HepG2 (cell line): ENCODE results near the gene PKMYT1. TPM values are rescaled to one million over a fixed set of nuclear protein-coding genes. Genes with fewer than 3 reads are reported as not detected.

Source experiments
- ATF7-NPFF ChIP-seq: sonication (generic); formaldehyde crosslinking; IDR thresholded peaks from 2 replicates; pipeline ENCODE4 v1.8.1; 2023; ENCODE audit warnings: mild to moderate bottlenecking, low read depth, missing genetic modification reagents, moderate library complexity
- GATAD1 ChIP-seq: IDR thresholded peaks from 2 replicates; pipeline ENCODE4 v1.6.1; 2016; ENCODE audit warnings: missing genetic modification reagents, missing compliant biosample characterization
- HOXA7 ChIP-seq: sonication (generic); formaldehyde crosslinking; IDR thresholded peaks from 2 replicates; pipeline ENCODE4 v1.8.1; 2022; ENCODE audit warnings: mild to moderate bottlenecking, missing genetic modification reagents, moderate library complexity
- MIXL1 ChIP-seq: IDR thresholded peaks from 2 replicates; pipeline ENCODE4 v1.6.1; 2016
- PHF21A ChIP-seq: sonication (generic); formaldehyde crosslinking; IDR thresholded peaks from 2 replicates; pipeline ENCODE4 v1.5.0; 2020; ENCODE audit warnings: mild to moderate bottlenecking, missing genetic modification reagents
- RXRA ChIP-seq: sonication (generic); formaldehyde crosslinking; IDR thresholded peaks from 2 replicates; pipeline ENCODE4 v1.5.1; 2020; ENCODE audit warnings: missing genetic modification reagents
- TEAD3 ChIP-seq: optimal IDR thresholded peaks from 2 replicates; pipeline ENCODE3; 2016; ENCODE audit warnings: borderline replicate concordance
- ZNF160 ChIP-seq: sonication (generic); formaldehyde crosslinking; IDR thresholded peaks from 2 replicates; pipeline ENCODE4 v1.8.0; 2022; ENCODE audit warnings: mild to moderate bottlenecking, inconsistent platforms, missing genetic modification reagents
- ZNF598 ChIP-seq: sonication (generic); formaldehyde crosslinking; IDR thresholded peaks from 2 replicates; pipeline ENCODE4 v1.5.1; 2020; ENCODE audit warnings: mild to moderate bottlenecking, missing genetic modification reagents, borderline replicate concordance
- polyA plus RNA-seq, 8 experiments: library from polyadenylated mRNA; depleted of rRNA in 3 of 8; stranded (reverse) in 7 of 8; unstranded in 1 of 8; fragments of >200 nt; fragmentation: Illumina TruSeq in 4 of 8; extraction: Trizol in 4 of 8; gene quantifications; 2 replicates each; pipeline versions ENCODE4 v1.2.1 to v1.2.3, GENCODE V29; 2011 to 2016; ENCODE audit warnings: low read depth in 4 of 8, missing spikeins in 1 of 8, mixed read lengths in 1 of 8; ENCODE audit not compliant: insufficient read depth in 1 of 8
- total RNA-seq, 5 experiments: library from RNA; depleted of rRNA; stranded (reverse); fragments of >200 nt; fragmentation: Illumina TruSeq; extraction: Trizol; gene quantifications; 2 replicates each; pipeline ENCODE4 v1.2.3, GENCODE V29; 2016; ENCODE audit warnings: low read depth in 1 of 5
- TF ChIP-seq, protein P1 (sequence below), 2 experiments: fragments of 450-650 bp in 1 of 2; sonication (generic) in 1 of 2; formaldehyde crosslinking in 1 of 2; IDR thresholded peaks; 2 replicates each; pipeline versions ENCODE4 v1.6.1 to v1.8.0; 2016 to 2022; ENCODE audit warnings: antibody characterized with exemption in 1 of 2, mild to moderate bottlenecking in 1 of 2, missing genetic modification reagents in 1 of 2
- TF ChIP-seq, protein P2 (sequence below): sonication (generic); formaldehyde crosslinking; IDR thresholded peaks from 2 replicates; pipeline ENCODE4 v1.8.0; 2022; ENCODE audit warnings: missing genetic modification reagents, low read depth, mild to moderate bottlenecking, borderline replicate concordance
- TF ChIP-seq, protein P3 (sequence below): sonication (generic); formaldehyde crosslinking; IDR thresholded peaks from 2 replicates; pipeline ENCODE4 v1.4.0; 2020; ENCODE audit warnings: missing genetic modification reagents
- TF ChIP-seq, protein P4 (sequence below): sonication (generic); IDR thresholded peaks from 2 replicates; pipeline ENCODE4 v1.6.1; 2016; ENCODE audit warnings: low read depth, borderline replicate concordance
- TF ChIP-seq, protein P5 (sequence below): sonication (generic); formaldehyde crosslinking; IDR thresholded peaks from 2 replicates; pipeline ENCODE4 v1.5.1; 2020; ENCODE audit warnings: mild to moderate bottlenecking, missing genetic modification reagents, moderate library complexity

Gene PKMYT1
- total and polyA plus RNA-seq, 2 of the 13 experiments (the other 11 are each of a cell fraction or from before 2014, with no cell fraction given), result 7.0 to 27.8 TPM

DNA sequence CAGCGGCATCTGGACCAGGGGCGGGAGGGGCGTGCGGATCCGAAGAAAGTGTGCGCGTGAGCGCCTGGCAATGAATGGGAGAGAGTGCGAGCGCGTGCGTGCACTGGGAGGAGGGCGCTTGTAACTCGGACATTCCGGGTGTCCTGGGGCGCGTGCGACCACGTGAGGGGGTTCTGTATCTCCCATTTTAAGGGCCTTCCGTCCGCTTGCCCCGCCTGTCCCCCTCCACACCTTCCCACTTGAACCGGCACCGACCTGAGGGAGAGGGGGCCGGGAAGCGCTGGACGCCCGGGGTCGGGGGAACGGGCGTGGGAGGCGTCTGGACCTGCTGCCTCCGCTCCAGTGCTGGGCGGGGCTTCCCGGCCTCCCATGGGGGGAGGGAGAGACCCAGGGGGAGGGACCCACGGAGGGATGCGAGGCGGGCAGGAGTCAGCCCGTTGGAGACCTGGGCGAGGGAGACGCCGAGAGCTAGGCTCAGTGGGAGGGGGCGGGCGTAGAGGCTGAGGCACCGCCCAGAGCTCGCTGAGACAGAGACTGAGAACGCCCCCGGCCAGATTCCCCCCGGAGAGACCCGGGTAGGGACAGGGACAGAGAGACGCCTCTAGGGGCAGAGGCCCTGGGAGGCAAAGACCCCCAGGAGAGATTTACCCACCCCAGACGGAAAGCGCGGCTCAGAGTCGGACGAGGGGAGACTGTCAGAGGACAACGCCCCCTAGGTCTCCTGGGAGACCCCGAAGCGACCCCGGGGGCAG lies 16.3 kb downstream of the PKMYT1 start, which contains the start of gene KREMEN2 (continued):
- TF ChIP-seq, protein P1, sequence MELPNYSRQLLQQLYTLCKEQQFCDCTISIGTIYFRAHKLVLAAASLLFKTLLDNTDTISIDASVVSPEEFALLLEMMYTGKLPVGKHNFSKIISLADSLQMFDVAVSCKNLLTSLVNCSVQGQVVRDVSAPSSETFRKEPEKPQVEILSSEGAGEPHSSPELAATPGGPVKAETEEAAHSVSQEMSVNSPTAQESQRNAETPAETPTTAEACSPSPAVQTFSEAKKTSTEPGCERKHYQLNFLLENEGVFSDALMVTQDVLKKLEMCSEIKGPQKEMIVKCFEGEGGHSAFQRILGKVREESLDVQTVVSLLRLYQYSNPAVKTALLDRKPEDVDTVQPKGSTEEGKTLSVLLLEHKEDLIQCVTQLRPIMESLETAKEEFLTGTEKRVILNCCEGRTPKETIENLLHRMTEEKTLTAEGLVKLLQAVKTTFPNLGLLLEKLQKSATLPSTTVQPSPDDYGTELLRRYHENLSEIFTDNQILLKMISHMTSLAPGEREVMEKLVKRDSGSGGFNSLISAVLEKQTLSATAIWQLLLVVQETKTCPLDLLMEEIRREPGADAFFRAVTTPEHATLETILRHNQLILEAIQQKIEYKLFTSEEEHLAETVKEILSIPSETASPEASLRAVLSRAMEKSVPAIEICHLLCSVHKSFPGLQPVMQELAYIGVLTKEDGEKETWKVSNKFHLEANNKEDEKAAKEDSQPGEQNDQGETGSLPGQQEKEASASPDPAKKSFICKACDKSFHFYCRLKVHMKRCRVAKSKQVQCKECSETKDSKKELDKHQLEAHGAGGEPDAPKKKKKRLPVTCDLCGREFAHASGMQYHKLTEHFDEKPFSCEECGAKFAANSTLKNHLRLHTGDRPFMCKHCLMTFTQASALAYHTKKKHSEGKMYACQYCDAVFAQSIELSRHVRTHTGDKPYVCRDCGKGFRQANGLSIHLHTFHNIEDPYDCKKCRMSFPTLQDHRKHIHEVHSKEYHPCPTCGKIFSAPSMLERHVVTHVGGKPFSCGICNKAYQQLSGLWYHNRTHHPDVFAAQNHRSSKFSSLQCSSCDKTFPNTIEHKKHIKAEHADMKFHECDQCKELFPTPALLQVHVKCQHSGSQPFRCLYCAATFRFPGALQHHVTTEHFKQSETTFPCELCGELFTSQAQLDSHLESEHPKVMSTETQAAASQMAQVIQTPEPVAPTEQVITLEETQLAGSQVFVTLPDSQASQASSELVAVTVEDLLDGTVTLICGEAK (IDR thresholded peaks at IDR 0.05), result no peak
- TF ChIP-seq, protein P1 (CRISPR knock-in tag; IDR thresholded peaks at IDR 0.05), result no peak
- TF ChIP-seq ZNF598 (CRISPR knock-in tag) (no peak), ZNF160 (CRISPR knock-in tag) (no peak), GATAD1 (no peak), PHF21A (CRISPR knock-in tag) (peak; percentile 6; the same call in 1 of the 2 replicates), ATF7-NPFF (CRISPR knock-in tag) (0 out of 2 replicates have a peak, but pooled peaks have one; percentile 27), RXRA (CRISPR knock-in tag) (no peak), HOXA7 (CRISPR knock-in tag) (no peak), TEAD3 (CRISPR knock-in tag) (peak; percentile 14), MIXL1 (CRISPR knock-in tag) (no peak)
- TF ChIP-seq, protein P2, sequence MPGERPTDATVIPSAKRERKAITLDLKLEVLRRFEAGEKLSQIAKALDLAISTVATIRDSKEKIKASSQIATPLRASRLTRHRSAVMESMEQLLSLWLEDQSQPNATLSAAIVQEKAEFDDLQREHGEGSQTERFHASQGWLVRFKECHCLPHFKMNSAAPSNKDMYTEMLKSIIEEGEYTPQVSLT (CRISPR knock-in tag), result no peak
- TF ChIP-seq, protein P3, sequence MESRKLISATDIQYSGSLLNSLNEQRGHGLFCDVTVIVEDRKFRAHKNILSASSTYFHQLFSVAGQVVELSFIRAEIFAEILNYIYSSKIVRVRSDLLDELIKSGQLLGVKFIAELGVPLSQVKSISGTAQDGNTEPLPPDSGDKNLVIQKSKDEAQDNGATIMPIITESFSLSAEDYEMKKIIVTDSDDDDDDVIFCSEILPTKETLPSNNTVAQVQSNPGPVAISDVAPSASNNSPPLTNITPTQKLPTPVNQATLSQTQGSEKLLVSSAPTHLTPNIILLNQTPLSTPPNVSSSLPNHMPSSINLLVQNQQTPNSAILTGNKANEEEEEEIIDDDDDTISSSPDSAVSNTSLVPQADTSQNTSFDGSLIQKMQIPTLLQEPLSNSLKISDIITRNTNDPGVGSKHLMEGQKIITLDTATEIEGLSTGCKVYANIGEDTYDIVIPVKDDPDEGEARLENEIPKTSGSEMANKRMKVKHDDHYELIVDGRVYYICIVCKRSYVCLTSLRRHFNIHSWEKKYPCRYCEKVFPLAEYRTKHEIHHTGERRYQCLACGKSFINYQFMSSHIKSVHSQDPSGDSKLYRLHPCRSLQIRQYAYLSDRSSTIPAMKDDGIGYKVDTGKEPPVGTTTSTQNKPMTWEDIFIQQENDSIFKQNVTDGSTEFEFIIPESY (CRISPR knock-in tag), result no peak
- TF ChIP-seq, protein P4, sequence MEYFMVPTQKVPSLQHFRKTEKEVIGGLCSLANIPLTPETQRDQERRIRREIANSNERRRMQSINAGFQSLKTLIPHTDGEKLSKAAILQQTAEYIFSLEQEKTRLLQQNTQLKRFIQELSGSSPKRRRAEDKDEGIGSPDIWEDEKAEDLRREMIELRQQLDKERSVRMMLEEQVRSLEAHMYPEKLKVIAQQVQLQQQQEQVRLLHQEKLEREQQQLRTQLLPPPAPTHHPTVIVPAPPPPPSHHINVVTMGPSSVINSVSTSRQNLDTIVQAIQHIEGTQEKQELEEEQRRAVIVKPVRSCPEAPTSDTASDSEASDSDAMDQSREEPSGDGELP, result no peak
- TF ChIP-seq, protein P5, sequence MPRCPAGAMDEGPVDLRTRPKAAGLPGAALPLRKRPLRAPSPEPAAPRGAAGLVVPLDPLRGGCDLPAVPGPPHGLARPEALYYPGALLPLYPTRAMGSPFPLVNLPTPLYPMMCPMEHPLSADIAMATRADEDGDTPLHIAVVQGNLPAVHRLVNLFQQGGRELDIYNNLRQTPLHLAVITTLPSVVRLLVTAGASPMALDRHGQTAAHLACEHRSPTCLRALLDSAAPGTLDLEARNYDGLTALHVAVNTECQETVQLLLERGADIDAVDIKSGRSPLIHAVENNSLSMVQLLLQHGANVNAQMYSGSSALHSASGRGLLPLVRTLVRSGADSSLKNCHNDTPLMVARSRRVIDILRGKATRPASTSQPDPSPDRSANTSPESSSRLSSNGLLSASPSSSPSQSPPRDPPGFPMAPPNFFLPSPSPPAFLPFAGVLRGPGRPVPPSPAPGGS, result peak; percentile 34; the same call in 1 of the 2 replicates
